Measurements from ENCODE around the gene CHTF18.

CHTF18 gene

DNA sequence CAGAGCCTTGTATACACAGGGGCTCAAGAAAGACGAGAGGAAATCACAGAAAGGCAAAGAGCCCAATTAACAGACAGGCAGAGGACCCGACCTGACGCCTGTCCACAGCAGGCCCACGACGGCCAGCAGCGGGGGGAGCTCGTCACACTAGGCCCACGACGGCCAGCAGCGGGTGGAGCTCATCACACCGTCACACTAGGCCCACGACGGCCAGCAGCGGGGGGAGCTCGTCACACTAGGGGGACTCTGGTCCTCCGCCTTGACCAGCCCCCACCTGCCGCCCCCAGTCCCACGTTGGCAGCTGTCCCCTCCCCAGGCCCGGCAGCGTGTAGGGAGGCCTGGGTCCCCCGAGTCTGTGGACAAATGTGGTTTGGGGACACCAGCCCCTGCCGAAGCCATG is 35.8 kb downstream of the CHTF18 start:
- DNase-seq (ENCODE audit: low read depth): no peak
- TF ChIP-seq, protein P1, sequence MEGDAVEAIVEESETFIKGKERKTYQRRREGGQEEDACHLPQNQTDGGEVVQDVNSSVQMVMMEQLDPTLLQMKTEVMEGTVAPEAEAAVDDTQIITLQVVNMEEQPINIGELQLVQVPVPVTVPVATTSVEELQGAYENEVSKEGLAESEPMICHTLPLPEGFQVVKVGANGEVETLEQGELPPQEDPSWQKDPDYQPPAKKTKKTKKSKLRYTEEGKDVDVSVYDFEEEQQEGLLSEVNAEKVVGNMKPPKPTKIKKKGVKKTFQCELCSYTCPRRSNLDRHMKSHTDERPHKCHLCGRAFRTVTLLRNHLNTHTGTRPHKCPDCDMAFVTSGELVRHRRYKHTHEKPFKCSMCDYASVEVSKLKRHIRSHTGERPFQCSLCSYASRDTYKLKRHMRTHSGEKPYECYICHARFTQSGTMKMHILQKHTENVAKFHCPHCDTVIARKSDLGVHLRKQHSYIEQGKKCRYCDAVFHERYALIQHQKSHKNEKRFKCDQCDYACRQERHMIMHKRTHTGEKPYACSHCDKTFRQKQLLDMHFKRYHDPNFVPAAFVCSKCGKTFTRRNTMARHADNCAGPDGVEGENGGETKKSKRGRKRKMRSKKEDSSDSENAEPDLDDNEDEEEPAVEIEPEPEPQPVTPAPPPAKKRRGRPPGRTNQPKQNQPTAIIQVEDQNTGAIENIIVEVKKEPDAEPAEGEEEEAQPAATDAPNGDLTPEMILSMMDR (IDR thresholded peaks at IDR 0.05; ENCODE audit: insufficient read depth, low read depth, low read length, missing control alignments): no peak
- H3K4me3 ChIP-seq (ENCODE audit: low read depth, low read length): no peak overlapping the region

DNA sequence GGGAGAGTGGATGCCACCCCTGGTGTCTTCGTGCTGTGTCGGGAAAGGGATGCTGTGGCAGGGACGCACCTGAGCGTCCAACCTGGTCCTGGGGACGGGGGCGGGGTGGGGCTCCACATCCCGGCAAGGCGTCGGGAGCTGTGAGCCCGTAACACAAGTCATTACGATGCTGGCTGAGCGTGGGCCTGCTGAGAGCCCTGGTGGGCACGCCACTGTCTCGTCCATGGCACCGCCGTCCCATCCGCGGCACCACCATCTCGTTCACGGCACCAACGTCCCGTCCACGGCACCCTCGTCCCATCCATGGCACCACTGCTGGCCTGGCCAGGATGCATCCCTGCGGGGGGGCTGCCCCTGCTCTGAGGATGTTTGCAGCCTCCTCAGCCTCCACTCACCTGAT is 36.2 kb downstream of the CHTF18 start:
- DNase-seq (ENCODE audit: low read depth): no peak
- TF ChIP-seq, protein P1 (IDR thresholded peaks at IDR 0.05; ENCODE audit: insufficient read depth, low read depth, low read length, missing control alignments): no peak
- H3K4me3 ChIP-seq (ENCODE audit: low read depth, low read length): no peak overlapping the region

DNA sequence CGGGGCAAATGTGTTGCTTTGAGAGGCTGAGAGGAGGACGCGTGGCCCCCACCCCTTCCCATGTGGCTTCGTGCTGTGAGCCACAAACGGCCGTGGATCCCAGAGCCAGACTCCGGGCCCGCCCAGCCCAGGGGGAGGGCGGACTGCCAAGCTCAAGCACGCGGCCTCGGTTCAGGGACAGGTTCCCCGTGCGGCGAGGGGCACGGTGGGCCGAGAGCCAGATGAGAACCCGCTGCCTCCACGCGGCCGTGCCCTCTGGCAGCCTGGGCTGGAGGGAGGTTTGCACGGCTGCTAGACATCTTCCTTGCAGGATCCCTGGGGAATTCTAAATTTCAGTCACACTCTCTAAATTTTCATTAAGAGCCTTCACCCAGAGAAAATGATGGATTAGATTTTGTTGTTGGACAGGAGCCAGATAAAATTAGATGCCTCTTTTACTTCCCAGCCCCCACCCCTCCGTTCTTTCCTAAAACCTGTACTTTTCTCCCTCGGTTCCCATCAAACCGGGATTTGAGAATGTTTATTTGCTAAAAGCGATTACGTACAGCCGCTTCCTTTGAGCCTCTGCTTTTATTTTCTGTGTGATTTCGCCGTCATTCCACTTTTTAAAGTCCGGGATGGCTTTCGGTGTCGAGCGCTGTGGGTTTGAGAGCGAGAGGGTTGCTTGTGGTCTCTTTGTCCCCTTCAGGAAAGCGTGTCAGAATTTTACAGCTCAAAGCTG is 37.1 kb downstream of the CHTF18 start:
- TF ChIP-seq, protein P1 (IDR thresholded peaks at IDR 0.05; ENCODE audit: insufficient read depth, low read depth, low read length, missing control alignments): no peak
- no peak overlapping the region for H3K4me3 ChIP-seq (ENCODE audit: low read depth, low read length)
- DNase-seq (ENCODE audit: low read depth): no peak

DNA sequence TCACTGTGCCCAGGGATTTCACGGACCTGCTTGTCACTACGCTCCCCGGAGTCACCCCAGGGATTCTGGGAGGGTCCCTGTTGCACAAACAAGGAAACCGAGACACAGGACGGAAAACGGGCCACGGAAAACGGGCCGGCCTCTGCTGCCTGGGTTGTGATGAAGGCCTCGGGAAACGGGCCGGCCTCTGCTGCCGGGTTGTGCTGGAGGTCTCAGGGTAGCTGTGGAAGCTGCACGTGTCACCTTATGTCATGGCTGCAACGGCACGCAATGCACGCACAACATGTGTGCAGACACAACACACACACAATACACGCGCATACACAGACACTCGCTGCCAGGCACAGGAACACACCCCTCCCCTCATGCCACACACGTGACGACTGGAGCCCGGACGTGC is 39.1 kb downstream of the CHTF18 start:
- DNase-seq (ENCODE audit: low read depth): no peak
- H3K4me3 ChIP-seq (ENCODE audit: low read depth, low read length): no peak overlapping the region
- TF ChIP-seq, protein P1 (IDR thresholded peaks at IDR 0.05; ENCODE audit: insufficient read depth, low read depth, low read length, missing control alignments): no peak

DNA sequence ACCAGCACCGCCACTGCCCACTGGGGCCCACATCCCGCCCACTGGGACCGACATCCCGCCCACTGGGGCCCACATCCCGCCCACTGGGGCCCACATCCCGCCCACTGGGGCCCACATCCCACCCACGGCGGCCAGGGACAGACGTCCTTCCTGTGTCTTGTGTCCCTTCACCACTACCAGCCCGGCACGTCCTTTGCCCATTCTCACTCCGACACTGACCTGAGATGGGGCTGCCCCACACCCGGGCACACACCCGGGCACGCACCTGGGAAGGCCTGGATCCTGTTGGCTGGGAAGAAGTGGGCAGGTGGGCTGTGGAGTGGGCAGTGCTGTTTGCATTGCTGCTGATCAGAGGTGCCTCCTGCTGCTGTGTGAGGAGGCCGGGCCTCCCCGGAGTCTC is 40.5 kb downstream of the CHTF18 start:
- no peak overlapping the region for H3K4me3 ChIP-seq (ENCODE audit: low read depth, low read length)
- TF ChIP-seq, protein P1 (IDR thresholded peaks at IDR 0.05; ENCODE audit: insufficient read depth, low read depth, low read length, missing control alignments): no peak
- no peak for DNase-seq (ENCODE audit: low read depth)

DNA sequence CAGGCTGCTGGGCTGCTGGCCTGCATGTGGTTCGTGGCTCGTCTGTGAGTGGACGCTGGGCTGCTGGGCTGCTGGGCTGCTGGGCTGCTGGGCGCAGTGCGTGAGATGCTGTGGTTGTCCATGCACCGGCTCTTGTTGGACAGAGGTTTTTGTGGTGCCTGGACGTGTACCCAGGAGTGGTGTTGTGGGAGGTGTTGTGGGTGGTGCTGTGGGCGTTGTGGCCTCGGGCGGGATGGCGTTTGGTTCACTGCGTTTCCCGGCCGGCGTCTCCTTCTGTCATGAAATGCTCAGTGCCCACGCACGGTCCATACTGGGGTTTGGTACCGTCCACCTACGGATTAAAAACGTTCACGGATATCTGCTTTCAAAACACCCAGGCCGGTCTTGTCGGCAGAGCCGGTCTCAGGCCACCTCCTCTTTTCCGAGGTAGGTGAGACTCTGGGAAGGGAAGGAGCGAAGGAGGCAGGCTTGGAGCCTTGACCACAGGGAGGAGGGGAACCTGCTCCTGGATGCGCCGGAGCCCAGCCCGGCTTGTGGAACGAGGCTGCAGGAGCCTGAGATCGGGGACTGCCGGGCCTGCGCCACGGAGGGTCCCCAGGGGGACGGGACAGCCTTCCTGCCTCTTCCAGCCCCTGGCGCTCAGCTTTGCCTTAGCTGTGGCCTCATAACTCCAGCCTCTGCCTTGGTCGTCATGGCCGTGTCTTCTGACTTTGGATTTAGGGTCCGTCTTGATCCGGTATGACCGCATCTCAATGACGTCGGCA is 41.9 kb downstream of the CHTF18 start:
- DNase-seq (ENCODE audit: low read depth): no peak

More for the DNA sequence above, 41.9 kb downstream of the CHTF18 start:
- H3K4me3 ChIP-seq (ENCODE audit: low read depth, low read length): no peak overlapping the region
- TF ChIP-seq, protein P1 (IDR thresholded peaks at IDR 0.05; ENCODE audit: insufficient read depth, low read depth, low read length, missing control alignments): no peak
